ENCODE results near the gene BORCS8. TPM values are rescaled to one million over a fixed set of nuclear protein-coding genes. Genes with fewer than 3 reads are reported as not detected.

Gene BORCS8
- total RNA-seq, 1 donor from 2014 or later = 33.9 TPM

- Mint-ChIP-seq H3K36me3 (ENCODE audit: insufficient read depth) (peaks cover 10% of the 10 kb centered on the region), H3K9me3 (ENCODE audit: low read depth) (peaks cover 4% of the 10 kb centered on the region), H3K27ac (no peak overlapping the region), H3K4me1 (ENCODE audit: low read depth) (peaks cover 9% of the 10 kb centered on the region), H3K27me3 (peaks cover 4% of the 10 kb centered on the region), H3K4me3 (ENCODE audit: low read depth) (no peak overlapping the region)
- DNase-seq (ENCODE audit: low spot score, unreplicated experiment) = no peak
- TF ChIP-seq, protein P1, sequence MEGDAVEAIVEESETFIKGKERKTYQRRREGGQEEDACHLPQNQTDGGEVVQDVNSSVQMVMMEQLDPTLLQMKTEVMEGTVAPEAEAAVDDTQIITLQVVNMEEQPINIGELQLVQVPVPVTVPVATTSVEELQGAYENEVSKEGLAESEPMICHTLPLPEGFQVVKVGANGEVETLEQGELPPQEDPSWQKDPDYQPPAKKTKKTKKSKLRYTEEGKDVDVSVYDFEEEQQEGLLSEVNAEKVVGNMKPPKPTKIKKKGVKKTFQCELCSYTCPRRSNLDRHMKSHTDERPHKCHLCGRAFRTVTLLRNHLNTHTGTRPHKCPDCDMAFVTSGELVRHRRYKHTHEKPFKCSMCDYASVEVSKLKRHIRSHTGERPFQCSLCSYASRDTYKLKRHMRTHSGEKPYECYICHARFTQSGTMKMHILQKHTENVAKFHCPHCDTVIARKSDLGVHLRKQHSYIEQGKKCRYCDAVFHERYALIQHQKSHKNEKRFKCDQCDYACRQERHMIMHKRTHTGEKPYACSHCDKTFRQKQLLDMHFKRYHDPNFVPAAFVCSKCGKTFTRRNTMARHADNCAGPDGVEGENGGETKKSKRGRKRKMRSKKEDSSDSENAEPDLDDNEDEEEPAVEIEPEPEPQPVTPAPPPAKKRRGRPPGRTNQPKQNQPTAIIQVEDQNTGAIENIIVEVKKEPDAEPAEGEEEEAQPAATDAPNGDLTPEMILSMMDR (IDR thresholded peaks at IDR 0.05; ENCODE audit: unreplicated experiment) = no peak
These were observed 59.0 kb downstream of the BORCS8 start for GRCh38 chr19:19132912-19133311.

DNA sequence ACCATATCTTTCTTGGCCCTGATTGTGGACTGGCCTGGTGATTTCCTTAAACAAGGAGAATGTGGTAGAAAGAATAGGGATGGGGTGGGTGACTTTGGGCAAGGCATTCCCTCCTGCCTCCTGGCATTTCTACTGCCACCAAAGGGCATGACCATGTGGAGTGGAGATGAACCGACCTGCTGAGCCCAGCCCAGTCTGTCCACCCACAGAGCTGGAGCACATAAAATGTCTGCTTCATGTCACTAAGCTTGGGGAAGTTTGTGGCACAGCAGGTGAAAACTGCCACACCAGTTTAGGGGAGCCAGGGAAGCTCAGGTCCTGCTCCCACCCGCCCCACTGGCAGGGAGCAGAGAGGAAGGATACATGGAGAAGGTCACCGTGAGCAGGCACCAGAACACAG lies 60.0 kb downstream of the BORCS8 start:
- TF ChIP-seq, protein P1 (IDR thresholded peaks at IDR 0.05; ENCODE audit: unreplicated experiment) = no peak
- DNase-seq (ENCODE audit: low spot score, unreplicated experiment) = no peak
- H3K4me3 Mint-ChIP-seq (ENCODE audit: low read depth) = no peak overlapping the region
- peaks cover 4% of the 10 kb centered on the region for H3K9me3 Mint-ChIP-seq (ENCODE audit: low read depth)
- no peak overlapping the region for H3K27ac Mint-ChIP-seq
- H3K36me3 Mint-ChIP-seq (ENCODE audit: insufficient read depth) = peaks cover 11% of the 10 kb centered on the region
- peaks cover 2% of the 10 kb centered on the region for H3K4me1 Mint-ChIP-seq (ENCODE audit: low read depth)
- no peaks in the 10 kb centered on the region for H3K27me3 Mint-ChIP-seq

Other genes with a start within 250 kb of the BORCS8 start
- gene SUGP2, start 158.6 kb downstream of the BORCS8 start, total RNA-seq = 153 and 154 TPM in 2 replicates
- 28.5 and 33.5 TPM in 2 replicates for gene ARMC6, start 158.5 kb downstream of the BORCS8 start, total RNA-seq
- 10.5 and 10.7 TPM in 2 replicates for gene SLC25A42, start 128.2 kb downstream of the BORCS8 start, total RNA-seq
- 38.8 and 42.3 TPM in 2 replicates for gene TMEM161A, start 53.7 kb downstream of the BORCS8 start, total RNA-seq
- 4.2 and 4.4 TPM in 2 replicates for gene MEF2B, start 21.9 kb downstream of the BORCS8 start, total RNA-seq
- gene RFXANK, start 106 bp upstream of the BORCS8 start, total RNA-seq = 134 and 135 TPM in 2 replicates
- gene NR2C2AP, start 11.3 kb upstream of the BORCS8 start, total RNA-seq = 10.6 and 12.2 TPM in 2 replicates
- gene NCAN, start 19.8 kb upstream of the BORCS8 start, total RNA-seq = 0.17 and 0.36 TPM in 2 replicates
- gene TM6SF2, start 81.1 kb upstream of the BORCS8 start, total RNA-seq = 4.9 and 7.6 TPM in 2 replicates
- gene SUGP1, start 128.4 kb upstream of the BORCS8 start, total RNA-seq = 86.0 and 95.6 TPM in 2 replicates
- 91.9 and 98.5 TPM in 2 replicates for gene MAU2, start 128.7 kb upstream of the BORCS8 start, total RNA-seq
- gene GATAD2A, start 213.5 kb upstream of the BORCS8 start, total RNA-seq = 91.0 and 98.7 TPM in 2 replicates

All from progenitor cell of endocrine pancreas (in vitro differentiated cells).